WERI-Rb-1 (cell line): ENCODE data around the gene GLI1.

Experiments
- DNase-seq: peaks from one replicate; pipeline ENCODE4 v3.0.0-alpha.2; 2020
- H3K27ac ChIP-seq: fragments of 250-450 bp; sonication (Bioruptor Pico); 2 replicates; pipeline ENCODE4 v1.5.1; 2020; ENCODE audit warnings: mild to moderate bottlenecking, moderate library complexity
- H3K27me3 ChIP-seq: fragments of 250-450 bp; sonication (Bioruptor Pico); 2 replicates; pipeline ENCODE4 v1.5.1; 2021; ENCODE audit warnings: mild to moderate bottlenecking, low read depth, moderate library complexity; ENCODE audit not compliant: insufficient read depth, severe bottlenecking
- H3K36me3 ChIP-seq: fragments of 250-450 bp; sonication (Bioruptor Pico); 2 replicates; pipeline ENCODE4 v1.5.1; 2020; ENCODE audit warnings: mild to moderate bottlenecking, moderate library complexity
- H3K4me3 ChIP-seq: 2 replicates; pipeline ENCODE4 v1.5.1; 2011; ENCODE audit warnings: low read depth, mild to moderate bottlenecking, control low read depth, low read length
- H3K9me3 ChIP-seq: fragments of 250-450 bp; sonication (Bioruptor Pico); 2 replicates; pipeline ENCODE4 v1.5.1; 2021; ENCODE audit warnings: mild to moderate bottlenecking, moderate library complexity; ENCODE audit not compliant: severe bottlenecking
- CTCF ChIP-seq: IDR thresholded peaks from 2 replicates; pipeline ENCODE4 v1.5.1; 2011; ENCODE audit warnings: low read depth, mild to moderate bottlenecking, control low read depth, inconsistent platforms, low read length

GLI1 gene

DNA sequence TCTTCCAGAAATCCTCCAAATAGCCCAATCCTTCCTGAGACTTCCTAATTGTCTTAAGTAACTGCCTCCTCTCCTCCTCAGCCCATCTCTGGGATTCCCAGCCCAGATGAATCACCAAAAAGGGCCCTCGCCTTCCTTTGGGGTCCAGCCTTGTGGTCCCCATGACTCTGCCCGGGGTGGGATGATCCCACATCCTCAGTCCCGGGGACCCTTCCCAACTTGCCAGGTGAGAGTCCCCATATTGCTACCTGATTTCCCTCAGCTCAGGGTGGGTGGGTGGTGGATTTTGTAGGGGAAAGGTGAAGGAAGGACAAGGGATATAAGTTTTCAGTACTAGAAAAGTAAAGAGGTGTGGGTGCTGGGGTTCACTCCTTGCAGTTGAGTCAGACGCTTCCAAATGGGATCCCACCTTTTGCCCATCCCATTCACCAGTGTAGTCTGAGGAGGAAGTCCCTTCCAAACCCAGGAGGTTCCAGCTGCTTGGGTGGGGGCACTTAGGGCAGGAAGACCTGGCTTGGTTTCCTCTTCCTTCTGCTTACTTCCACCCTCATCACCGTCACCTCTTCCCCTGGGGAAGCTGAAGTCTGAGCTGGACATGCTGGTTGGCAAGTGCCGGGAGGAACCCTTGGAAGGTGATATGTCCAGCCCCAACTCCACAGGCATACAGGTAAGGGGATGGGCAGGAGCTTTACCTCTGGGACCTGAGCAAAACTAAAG is 5.6 kb downstream of the GLI1 start:
- no peak for DNase-seq
- 0 out of 2 replicates have a peak, but pooled peaks cover 4% of the 10 kb centered on the region for H3K36me3 ChIP-seq
- no peaks in the 10 kb centered on the region for H3K9me3 ChIP-seq
- peak overlapping the region; percentile 98 for H3K27ac ChIP-seq
- TF ChIP-seq CTCF, result no peak
- H3K4me3 ChIP-seq, result no peak overlapping the region
- H3K27me3 ChIP-seq, result peaks cover 2% of the 10 kb centered on the region

GRCh38 chr12:57465747-57466505 is 6.3 kb downstream of the GLI1 start:
- DNase-seq, result no peak

DNA sequence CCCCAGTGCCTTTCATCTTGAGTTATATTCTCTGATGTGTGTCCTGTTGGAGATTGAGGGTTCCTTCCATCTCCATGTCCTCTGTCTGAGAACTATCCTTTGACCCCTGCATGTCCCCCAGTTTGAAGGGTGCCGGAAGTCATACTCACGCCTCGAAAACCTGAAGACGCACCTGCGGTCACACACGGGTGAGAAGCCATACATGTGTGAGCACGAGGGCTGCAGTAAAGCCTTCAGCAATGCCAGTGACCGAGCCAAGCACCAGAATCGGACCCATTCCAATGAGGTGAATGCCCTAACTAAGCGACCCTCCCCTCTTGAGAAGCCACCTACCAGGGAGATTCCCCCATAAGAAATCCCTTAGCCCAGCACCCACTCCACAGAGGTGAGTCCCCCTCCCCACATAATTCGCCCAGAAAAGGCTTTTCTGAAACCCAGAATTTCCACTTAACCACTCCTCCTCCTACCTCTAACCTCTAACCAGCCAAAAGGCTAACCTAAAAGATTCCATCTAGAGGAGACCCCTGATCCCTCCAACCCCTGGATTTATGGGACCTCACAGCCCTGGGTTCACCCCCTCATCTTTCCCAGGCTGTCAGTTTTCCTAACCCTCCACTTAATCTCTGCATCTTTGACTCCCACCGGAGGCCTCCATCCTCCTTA is 7.8 kb downstream of the GLI1 start:
- Histone ChIP-seq H3K27me3 (no peaks in the 10 kb centered on the region), H3K27ac (no peak overlapping the region), H3K4me3 (no peak overlapping the region), H3K9me3 (no peaks in the 10 kb centered on the region), H3K36me3 (0 out of 2 replicates have a peak, but pooled peaks cover 4% of the 10 kb centered on the region)
- no peak for TF ChIP-seq CTCF
- no peak for DNase-seq

More at GRCh38 chr12:57465747-57466505, 6.3 kb downstream of the GLI1 start:
- H3K9me3 ChIP-seq, result no peaks in the 10 kb centered on the region
- H3K4me3 ChIP-seq, result no peak overlapping the region
- H3K27me3 ChIP-seq, result peaks cover under 1% of the 10 kb centered on the region
- no peak overlapping the region for H3K27ac ChIP-seq
- H3K36me3 ChIP-seq, result 0 out of 2 replicates have a peak, but pooled peaks cover 4% of the 10 kb centered on the region
- no peak for TF ChIP-seq CTCF

DNA sequence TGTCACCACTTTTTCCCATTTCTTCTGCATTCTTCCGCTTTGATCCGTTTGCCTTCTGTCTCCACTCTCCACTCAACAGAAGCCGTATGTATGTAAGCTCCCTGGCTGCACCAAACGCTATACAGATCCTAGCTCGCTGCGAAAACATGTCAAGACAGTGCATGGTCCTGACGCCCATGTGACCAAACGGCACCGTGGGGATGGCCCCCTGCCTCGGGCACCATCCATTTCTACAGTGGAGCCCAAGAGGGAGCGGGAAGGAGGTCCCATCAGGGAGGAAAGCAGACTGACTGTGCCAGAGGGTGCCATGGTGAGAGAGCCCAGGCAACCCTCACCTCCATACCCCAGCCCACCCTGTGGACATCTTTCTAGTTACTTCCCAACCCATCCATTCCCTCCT is 8.3 kb downstream of the GLI1 start:
- Histone ChIP-seq H3K27me3 (no peaks in the 10 kb centered on the region), H3K4me3 (no peak overlapping the region), H3K9me3 (no peaks in the 10 kb centered on the region), H3K36me3 (0 out of 2 replicates have a peak, but pooled peaks cover 4% of the 10 kb centered on the region), H3K27ac (no peak overlapping the region)
- no peak for TF ChIP-seq CTCF
- no peak for DNase-seq

- Histone ChIP-seq H3K9me3 (no peaks in the 10 kb centered on the region), H3K36me3 (peaks cover 5% of the 10 kb centered on the region; the same call in 1 of the 2 replicates), H3K27ac (no peak overlapping the region), H3K4me3 (no peak overlapping the region), H3K27me3 (no peaks in the 10 kb centered on the region)
- no peak for TF ChIP-seq CTCF
- DNase-seq, result no peak
Measured at GRCh38 chr12:57469296-57470164, 9.9 kb downstream of the GLI1 start.
